Ovary (tissue), 9 donors: ENCODE measurements around the gene ANXA9. TPM values are rescaled to one million over a fixed set of nuclear protein-coding genes. Genes with fewer than 3 reads are reported as not detected.

Source experiments
- DNase-seq, 5 donors: peaks; one replicate each; pipeline ENCODE4 v3.0.0-alpha.2; 2019 to 2020
- H3K27ac ChIP-seq, 2 donors: fragments of 200-600 bp; one replicate each; pipeline versions ENCODE4 v1.5.1 to v1.8.0; 2019 to 2022
- H3K27me3 ChIP-seq: fragments of 200-600 bp; one replicate; pipeline ENCODE4 v1.8.0; 2022
- H3K36me3 ChIP-seq: fragments of 200-600 bp; sonication (generic); one replicate; pipeline ENCODE4 v1.5.1; 2019
- H3K4me1 ChIP-seq: one replicate; pipeline ENCODE4 v1.8.1; 2013; ENCODE audit warnings: mild to moderate bottlenecking, moderate library complexity; ENCODE audit not compliant: insufficient read depth
- H3K4me3 ChIP-seq: fragments of 200-600 bp; sonication (generic); one replicate; pipeline ENCODE4 v1.5.1; 2017
- H3K9me3 ChIP-seq, 2 donors: fragments of 200-600 bp in 1 of 2; sonication (generic) in 1 of 2; one replicate each; pipeline versions ENCODE4 v1.5.1 to v1.8.1; 2013 to 2019; ENCODE audit warnings: mild to moderate bottlenecking in 1 of 2, moderate library complexity in 1 of 2
- CTCF ChIP-seq, 3 donors: fragments of 450-650 bp in 2 of 3; fragments of 200-600 bp in 1 of 3; IDR thresholded peaks; one replicate each; pipeline versions ENCODE4 v1.5.1 to v1.8.0; 2016 to 2022; ENCODE audit warnings: antibody characterized with exemption in 3 of 3, mild to moderate bottlenecking in 1 of 3
- EP300 ChIP-seq: sonication (generic); formaldehyde crosslinking; IDR thresholded peaks from one replicate; pipeline ENCODE4 v1.6.1; 2017; ENCODE audit warnings: antibody characterized with exemption
- POLR2A ChIP-seq: fragments of 450-650 bp; IDR thresholded peaks from one replicate; pipeline ENCODE4 v1.6.1; 2017; ENCODE audit warnings: antibody characterized with exemption, mild to moderate bottlenecking, moderate library complexity
- WGBS, 3 donors: extraction: QIAGEN DNeasy Blood & Tissue Kit in 1 of 3; methylation state at CpG; one replicate each; pipeline versions ENCODE4 v1.1.5 to v1.1.7; 2013 to 2017; 5-methylcytosine and 5-hydroxymethylcytosine counted together
- intact Hi-C, 4 donors: fragments of 100-400 bp; cut with DNase I; formaldehyde crosslinking; loops; one replicate each; pipeline versions ENCODE4 v1.11.0 to v1.15.1; 2022 to 2023
- polyA plus RNA-seq, 2 donors: library from polyadenylated mRNA; stranded (reverse); fragments of 200-250 nt in 1 of 2; fragments of 350-450 nt in 1 of 2; fragmentation: Illumina TruSeq in 1 of 2; extraction: RNeasy Lipid Tissue Mini Kit (QIAGEN cat#74804) in 1 of 2; gene quantifications; one replicate each; pipeline ENCODE4 v1.2.3, GENCODE V29; 2013 to 2014
- total RNA-seq, 7 donors: library from RNA; depleted of rRNA in 2 of 7; stranded (reverse); fragments of >200 nt in 2 of 7; fragmentation: NEBNext Ultra II Directional in 3 of 7; extraction: Animal tissue kit (Norgen Biotek cat#: 25700) in 3 of 7; gene quantifications; one replicate each; pipeline versions ENCODE4 v1.1.0 to v1.2.4, GENCODE V29; 2016 to 2023
- donor health status: DM: no; HTN: no; CAD: no; lungs with moderate emphysema.
- donor health status: DM: no; HTN: no; CAD: no.
- donor health status: Bipolar disorder and iron deficiency.
- donor health status: DM: yes; HTN: yes; CAD: no.
- donor health status: DM: no; HTN: no; CAD: no.
- donor health status: DM: yes; HTN: yes; CAD: no.

Gene ANXA9
- total and polyA plus RNA-seq, 9 donors = 0.24 to 6.9 (median 0.79) TPM

- H3K4me3 ChIP-seq = no peak overlapping the region
- H3K9me3 ChIP-seq = no peaks in the 10 kb centered on the region
- H3K27ac ChIP-seq = no peak overlapping the region
- TF ChIP-seq EP300 (no peak), CTCF (IDR thresholded peaks at IDR 0.05) (no peak), POLR2A (no peak)
- intact Hi-C loops = no loop called here
- no peaks in the 10 kb centered on the region for H3K27me3 ChIP-seq
- no peaks in the 10 kb centered on the region for H3K4me1 ChIP-seq
- DNase-seq = no peak
- H3K36me3 ChIP-seq = no peaks in the 10 kb centered on the region
These were observed 26.8 kb upstream of the ANXA9 start for GRCh38 chr1:150955280-150955679.

- intact Hi-C loops = no loop called here
- 94 to 97% (median 96%) methylated on average over 11 of the region's 11 CpGs for WGBS, 3 donors
- no peak overlapping the region for H3K27ac ChIP-seq
- H3K27me3 ChIP-seq = no peaks in the 10 kb centered on the region
- no peak overlapping the region for H3K4me3 ChIP-seq
- no peaks in the 10 kb centered on the region for H3K4me1 ChIP-seq
- TF ChIP-seq CTCF (IDR thresholded peaks at IDR 0.05) (no peak), EP300 (no peak), POLR2A (no peak)
- DNase-seq = no peak
- no peaks in the 10 kb centered on the region for H3K36me3 ChIP-seq
- no peaks in the 10 kb centered on the region for H3K9me3 ChIP-seq
These were observed 24.4 kb upstream of the ANXA9 start for GRCh38 chr1:150957666-150958065.

GRCh38 chr1:150960646-150961045 is 21.4 kb upstream of the ANXA9 start:
- Histone ChIP-seq H3K4me3 (no peak overlapping the region), H3K27ac (no peak overlapping the region), H3K36me3 (no peaks in the 10 kb centered on the region), H3K4me1 (no peaks in the 10 kb centered on the region), H3K27me3 (no peaks in the 10 kb centered on the region), H3K9me3 (no peaks in the 10 kb centered on the region)
- 92 to 96% (median 95%) methylated on average over 7 of the region's 7 CpGs for WGBS, 3 donors
- DNase-seq = peak in 1 of 5 donors; percentile 19
- no peak for TF ChIP-seq POLR2A
- no peak for TF ChIP-seq CTCF (IDR thresholded peaks at IDR 0.05)
- TF ChIP-seq EP300 = no peak
- intact Hi-C loops = no loop called here

DNA sequence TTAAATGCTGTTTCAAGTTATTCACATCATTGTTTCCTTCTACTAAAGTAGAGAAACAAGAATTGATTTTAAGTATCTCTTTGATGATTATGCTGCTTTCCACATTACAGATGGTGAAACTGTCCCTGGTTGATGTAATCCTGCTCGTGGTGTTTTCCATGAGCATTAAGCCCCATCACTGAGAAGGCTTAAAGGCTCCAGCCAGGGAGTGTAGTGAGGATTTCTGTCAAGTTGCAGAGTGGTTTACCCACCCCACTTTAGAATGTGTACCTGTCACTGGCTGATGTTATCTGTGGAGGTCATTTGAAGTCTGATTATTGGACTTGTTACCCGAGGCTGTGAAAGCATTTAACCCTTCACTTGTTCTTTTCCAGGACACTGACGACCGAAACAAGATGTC is 20.3 kb upstream of the ANXA9 start:
- no peaks in the 10 kb centered on the region for H3K27me3 ChIP-seq
- intact Hi-C loops = no loop called here
- DNase-seq = no peak
- no peaks in the 10 kb centered on the region for H3K4me1 ChIP-seq
- H3K4me3 ChIP-seq = no peak overlapping the region
- 67 to 70% (median 68%) methylated on average over 4 of the region's 4 CpGs for WGBS, 3 donors
- no peak for TF ChIP-seq CTCF (IDR thresholded peaks at IDR 0.05)
- TF ChIP-seq POLR2A = no peak
- no peak for TF ChIP-seq EP300
- no peak overlapping the region for H3K27ac ChIP-seq
- no peaks in the 10 kb centered on the region for H3K36me3 ChIP-seq
- H3K9me3 ChIP-seq = no peaks in the 10 kb centered on the region
